WTC11 (cell line): ENCODE data around the gene ACRBP.

Experiments used
- TCF7 ChIP-seq: sonication (generic); formaldehyde crosslinking; IDR thresholded peaks from 2 replicates; pipeline ENCODE4 v1.8.0; 2022; ENCODE audit warnings: mild to moderate bottlenecking, low read depth, missing genetic modification reagents, moderate library complexity
- TP53 ChIP-seq: sonication (generic); formaldehyde crosslinking; IDR thresholded peaks from 2 replicates; pipeline ENCODE4 v1.8.1; 2023; ENCODE audit warnings: mild to moderate bottlenecking, missing genetic modification reagents
- ZSCAN18 ChIP-seq: fragments of 250-450 bp; sonication (Bioruptor Pico); IDR thresholded peaks from 2 replicates; pipeline ENCODE4 v2.1.2; 2022; ENCODE audit warnings: mild to moderate bottlenecking, moderate library complexity
- TF ChIP-seq, protein P1 (sequence below): fragments of 200-600 bp; IDR thresholded peaks from 2 replicates; pipeline ENCODE4 v1.8.0; 2022; ENCODE audit warnings: antibody characterized with exemption

GRCh38 chr12:6643569-6644256 lies 3.5 kb downstream of the ACRBP start:
- TF ChIP-seq, protein P1, sequence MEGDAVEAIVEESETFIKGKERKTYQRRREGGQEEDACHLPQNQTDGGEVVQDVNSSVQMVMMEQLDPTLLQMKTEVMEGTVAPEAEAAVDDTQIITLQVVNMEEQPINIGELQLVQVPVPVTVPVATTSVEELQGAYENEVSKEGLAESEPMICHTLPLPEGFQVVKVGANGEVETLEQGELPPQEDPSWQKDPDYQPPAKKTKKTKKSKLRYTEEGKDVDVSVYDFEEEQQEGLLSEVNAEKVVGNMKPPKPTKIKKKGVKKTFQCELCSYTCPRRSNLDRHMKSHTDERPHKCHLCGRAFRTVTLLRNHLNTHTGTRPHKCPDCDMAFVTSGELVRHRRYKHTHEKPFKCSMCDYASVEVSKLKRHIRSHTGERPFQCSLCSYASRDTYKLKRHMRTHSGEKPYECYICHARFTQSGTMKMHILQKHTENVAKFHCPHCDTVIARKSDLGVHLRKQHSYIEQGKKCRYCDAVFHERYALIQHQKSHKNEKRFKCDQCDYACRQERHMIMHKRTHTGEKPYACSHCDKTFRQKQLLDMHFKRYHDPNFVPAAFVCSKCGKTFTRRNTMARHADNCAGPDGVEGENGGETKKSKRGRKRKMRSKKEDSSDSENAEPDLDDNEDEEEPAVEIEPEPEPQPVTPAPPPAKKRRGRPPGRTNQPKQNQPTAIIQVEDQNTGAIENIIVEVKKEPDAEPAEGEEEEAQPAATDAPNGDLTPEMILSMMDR = no peak
- no peak for TF ChIP-seq ZSCAN18
- no peak for TF ChIP-seq TCF7 (CRISPR knock-in tag)
- TF ChIP-seq TP53 (CRISPR knock-in tag) = no peak
